GM12878 (cell line): Measurements from ENCODE around the gene CAMK1.

Experiments used
- CEBPB ChIP-seq, 2 experiments: fragments of 150-350 bp in 1 of 2; IDR thresholded peaks; 2 replicates each; pipeline ENCODE4 v1.6.1; 2012 to 2014; ENCODE audit warnings: low read depth in 2 of 2, low read length in 2 of 2, borderline replicate concordance in 1 of 2, inconsistent platforms in 1 of 2
- CTCF ChIP-seq, 3 experiments: IDR thresholded peaks in 2 of 3; conservative IDR thresholded peaks in 1 of 3; 2 replicates each; pipeline ENCODE4 v1.5.1; 2011; ENCODE audit warnings: low read depth in 3 of 3, low read length in 3 of 3, mild to moderate bottlenecking in 3 of 3, control low read depth in 2 of 3, moderate library complexity in 2 of 3, inconsistent platforms in 1 of 3, mixed read lengths in 1 of 3; ENCODE audit not compliant: control insufficient read depth in 2 of 3, insufficient read depth in 1 of 3; ENCODE audit errors: extremely low read depth in 1 of 3
- ETV6 ChIP-seq, 2 experiments: fragments of 450-650 bp in 1 of 2; IDR thresholded peaks in 1 of 2; conservative IDR thresholded peaks in 1 of 2; 2 replicates each; pipeline ENCODE4 v1.6.1; 2014; ENCODE audit warnings: antibody characterized with exemption in 1 of 2, borderline replicate concordance in 1 of 2, low read depth in 1 of 2, mild to moderate bottlenecking in 1 of 2, moderate library complexity in 1 of 2
- FOXK2 ChIP-seq: fragments of 450-650 bp; IDR thresholded peaks from 2 replicates; pipeline ENCODE4 v1.6.1; 2017; ENCODE audit warnings: mild to moderate bottlenecking, moderate library complexity
- GABPA ChIP-seq: IDR thresholded peaks from 2 replicates; pipeline ENCODE4 v1.6.1; 2014; ENCODE audit warnings: antibody characterized with exemption, low read depth, mild to moderate bottlenecking, inconsistent platforms
- HDAC2 ChIP-seq: fragments of 200-600 bp; sonication (generic); IDR thresholded peaks from 2 replicates; pipeline ENCODE4 v1.6.1; 2017
- MAX ChIP-seq: IDR thresholded peaks from 2 replicates; pipeline ENCODE4 v1.6.1; 2012; ENCODE audit warnings: low read depth, low read length, improper control_type of control experiment
- MYC ChIP-seq: IDR thresholded peaks from 2 replicates; pipeline ENCODE4 v1.6.1; 2011; ENCODE audit warnings: mild to moderate bottlenecking, low read length, moderate library complexity, inconsistent platforms; ENCODE audit not compliant: insufficient read depth, insufficient replicate concordance, insufficient read length, severe bottlenecking
- NFIC ChIP-seq: IDR thresholded peaks from 2 replicates; pipeline ENCODE4 v1.6.1; 2012; ENCODE audit warnings: low read depth, mild to moderate bottlenecking, inconsistent platforms, low read length, moderate library complexity
- NRF1 ChIP-seq: conservative IDR thresholded peaks from 2 replicates; pipeline ENCODE4 v1.6.1; 2011; ENCODE audit warnings: mild to moderate bottlenecking, low read depth, low read length, improper control_type of control experiment
- PAX8 ChIP-seq: fragments of 450-650 bp; IDR thresholded peaks from 2 replicates; pipeline ENCODE4 v1.6.1; 2017; ENCODE audit warnings: mild to moderate bottlenecking, moderate library complexity
- POLR2AphosphoS5 ChIP-seq: IDR thresholded peaks from 2 replicates; pipeline ENCODE4 v1.6.1; 2011; ENCODE audit warnings: mild to moderate bottlenecking, low read length, inconsistent platforms
- TARDBP ChIP-seq: IDR thresholded peaks from 2 replicates; pipeline ENCODE4 v1.6.1; 2016; ENCODE audit warnings: borderline replicate concordance
- USF2 ChIP-seq: IDR thresholded peaks from 2 replicates; pipeline ENCODE4 v1.6.1; 2011; ENCODE audit warnings: low read depth, low read length, improper control_type of control experiment, borderline replicate concordance

- no peak for TF ChIP-seq FOXK2
- TF ChIP-seq CTCF (IDR thresholded peaks at IDR 0.05 in 2 of 3, conservative IDR thresholded peaks at IDR 0.05 in 1 of 3; ENCODE audit: control insufficient read depth in 2 of 3, extremely low read depth in 1 of 3, insufficient read depth in 1 of 3, low read depth in 3 of 3, low read length in 3 of 3): peak in 2 of 3 experiments; percentile 16 to 21; a peak in 2 of 6 replicates
- TF ChIP-seq POLR2AphosphoS5: no peak
- no peak for TF ChIP-seq NFIC
- TF ChIP-seq PAX8: no peak
- no peak for TF ChIP-seq CEBPB (IDR thresholded peaks at IDR 0.05; ENCODE audit: borderline replicate concordance in 1 of 2, low read depth in 2 of 2, low read length in 2 of 2)
- no peak for TF ChIP-seq MAX
- TF ChIP-seq TARDBP: no peak
- TF ChIP-seq NRF1: no peak
- no peak for TF ChIP-seq MYC
- no peak for TF ChIP-seq GABPA
- TF ChIP-seq ETV6 (conservative IDR thresholded peaks at IDR 0.05 in 1 of 2, IDR thresholded peaks at IDR 0.05 in 1 of 2; ENCODE audit: borderline replicate concordance in 1 of 2, low read depth in 1 of 2): no peak
- no peak for TF ChIP-seq HDAC2
- no peak for TF ChIP-seq USF2
Measured at GRCh38 chr3:9800529-9800928, 30.8 kb upstream of the CAMK1 start.
